Middle frontal gyrus (tissue), 1 donor: Measurements from ENCODE around the gene TWIST1.

ENCODE experiments used
- DNase-seq: peaks from one replicate; pipeline ENCODE4 v3.0.0-alpha.2; 2015; ENCODE audit warnings: low spot score; ENCODE audit errors: extremely low spot score

The TWIST1 gene

DNA sequence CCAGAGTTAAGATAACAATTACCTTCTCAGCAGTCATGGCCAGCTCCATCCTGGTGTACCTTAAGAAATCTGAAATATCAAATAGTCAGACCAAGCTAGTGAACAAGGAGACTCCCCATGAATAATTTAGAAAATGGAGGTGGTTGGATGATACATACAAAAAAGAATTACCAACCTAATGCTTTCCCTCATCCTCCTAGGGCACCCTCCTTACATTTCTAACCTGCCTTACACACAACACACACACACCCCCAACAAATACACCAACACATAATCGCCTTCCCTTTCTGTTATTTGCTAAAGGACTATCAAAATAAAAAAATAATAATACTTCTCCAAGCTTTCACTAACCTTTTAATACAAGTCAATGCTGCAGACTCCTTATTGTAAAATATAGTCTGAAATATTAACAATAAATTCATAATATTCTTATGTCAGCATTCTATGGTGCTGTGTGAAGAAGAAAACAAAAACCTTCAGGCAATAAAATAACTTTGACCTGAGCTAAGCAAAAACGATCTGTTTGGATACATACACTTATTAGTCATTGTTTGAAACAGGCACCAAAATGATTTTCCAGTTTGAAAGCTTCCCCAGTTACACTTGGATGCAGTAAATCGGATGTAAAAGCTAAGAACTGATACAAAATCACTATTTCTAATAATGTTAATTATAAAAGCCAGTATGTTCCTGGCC, 3.4 kb downstream of the TWIST1 start:
- DNase-seq = no peak

DNA sequence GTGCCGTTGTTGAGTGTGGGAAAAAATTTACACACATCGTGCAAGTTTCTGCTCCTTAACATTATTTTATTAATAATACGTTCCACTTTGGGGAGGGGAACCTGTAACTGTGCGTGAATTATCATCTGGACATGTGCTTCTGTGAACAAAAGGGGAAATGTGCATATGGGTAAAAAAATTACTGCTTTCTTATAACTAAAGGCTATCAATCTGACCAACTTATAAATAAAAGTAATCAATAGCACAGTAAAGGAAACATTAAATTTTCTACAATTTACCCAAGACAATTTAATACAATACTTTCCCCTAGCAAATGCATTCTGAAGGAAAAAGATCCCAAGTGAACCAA, 4.5 kb downstream of the TWIST1 start:
- DNase-seq = no peak

- no peak for DNase-seq
These were observed 5.0 kb downstream of the TWIST1 start for GRCh38 chr7:19112274-19113001.

GRCh38 chr7:19111474-19112273, 5.8 kb downstream of the TWIST1 start:
- no peak for DNase-seq

DNA sequence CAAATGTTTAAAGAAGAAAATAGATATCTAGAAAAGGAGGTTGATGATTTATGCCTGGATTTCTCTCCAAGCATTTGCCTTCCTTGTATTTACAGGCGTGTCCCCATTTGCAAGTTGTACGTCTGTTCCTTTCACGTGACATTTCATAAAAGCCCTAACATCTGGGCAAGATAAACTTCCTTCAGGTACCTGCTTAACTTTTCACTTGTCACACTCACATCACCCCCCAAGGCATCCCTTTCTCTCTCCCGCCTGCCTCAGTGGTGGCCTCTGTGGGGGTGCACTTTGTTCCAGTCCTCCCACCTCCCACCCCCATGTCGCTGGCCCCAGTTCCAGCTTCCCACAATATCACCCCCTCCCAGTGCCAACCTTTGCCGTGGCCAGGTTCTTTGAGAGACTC, 6.7 kb downstream of the TWIST1 start:
- no peak for DNase-seq

GRCh38 chr7:19110026-19110730, 7.3 kb downstream of the TWIST1 start:
- DNase-seq = no peak

GRCh38 chr7:19109000-19109946, 8.2 kb downstream of the TWIST1 start:
- no peak for DNase-seq

- DNase-seq = no peak
These were observed 9.9 kb downstream of the TWIST1 start for GRCh38 chr7:19107356-19108146.

GRCh38 chr7:19107081-19107355, 10.4 kb downstream of the TWIST1 start:
- no peak for DNase-seq

DNA sequence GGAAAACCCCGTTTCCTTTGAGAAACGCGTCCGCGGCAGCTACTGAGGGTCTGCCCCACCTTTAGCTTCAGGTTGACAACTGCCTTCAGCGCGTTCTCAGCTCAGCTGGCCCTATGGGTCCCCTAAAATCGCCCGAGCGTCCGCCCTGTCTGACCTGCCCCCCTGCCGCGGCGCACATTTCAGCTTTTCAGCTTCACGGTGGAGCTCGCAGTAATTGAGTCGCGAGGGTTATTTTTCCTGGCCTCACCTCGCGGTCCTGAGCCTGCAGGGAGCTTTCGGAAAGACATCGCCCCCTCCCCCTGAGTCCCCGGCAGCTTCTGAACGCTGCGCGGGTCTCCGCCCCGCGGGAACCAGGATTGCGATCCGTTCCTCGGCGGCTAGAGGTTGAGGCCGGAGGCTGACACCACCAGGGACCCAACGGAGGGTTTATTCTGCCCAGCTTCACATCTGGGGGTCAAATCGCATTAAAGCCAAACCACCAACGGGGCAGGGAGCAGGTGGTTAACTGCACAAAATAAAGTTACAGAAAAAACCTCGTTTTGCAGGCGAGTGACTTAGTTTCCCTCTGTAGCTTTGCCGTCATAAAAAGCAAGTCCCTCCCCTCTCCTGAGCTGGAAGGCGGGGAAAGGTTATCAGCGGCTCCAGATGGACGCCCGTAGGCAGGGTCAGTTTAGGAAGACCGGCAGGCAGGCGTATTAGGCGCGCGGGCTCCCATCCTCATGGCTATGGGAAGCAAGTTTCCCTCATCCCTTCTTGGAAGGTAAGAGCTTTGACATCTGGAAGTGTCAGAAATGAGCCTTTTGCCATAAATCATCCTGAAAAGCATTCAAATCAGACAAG, 11.0 kb downstream of the TWIST1 start:
- no peak for DNase-seq

- no peak for DNase-seq
These were observed 11.9 kb downstream of the TWIST1 start for GRCh38 chr7:19105546-19105945.

- no peak for DNase-seq
These were observed 12.6 kb downstream of the TWIST1 start for GRCh38 chr7:19104811-19105210.

DNA sequence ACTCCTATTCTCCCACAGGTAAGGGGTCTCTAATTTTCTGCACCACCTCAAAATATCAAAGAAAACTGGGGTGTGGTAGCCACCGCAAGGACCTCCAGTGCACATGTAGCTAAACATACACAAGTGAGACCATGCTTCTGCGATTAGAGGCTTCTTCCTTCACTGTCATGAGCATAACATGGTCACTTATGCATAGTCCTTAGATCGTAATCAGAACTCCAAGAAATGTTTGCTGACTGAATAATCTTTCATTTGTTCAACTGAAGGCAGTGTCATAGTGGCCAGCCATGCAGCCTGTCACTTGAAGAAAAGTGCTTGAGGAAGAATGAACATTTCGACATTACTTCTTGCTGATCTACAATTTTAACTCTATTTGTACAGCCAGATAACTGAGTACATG, 14.6 kb downstream of the TWIST1 start:
- DNase-seq = no peak

DNA sequence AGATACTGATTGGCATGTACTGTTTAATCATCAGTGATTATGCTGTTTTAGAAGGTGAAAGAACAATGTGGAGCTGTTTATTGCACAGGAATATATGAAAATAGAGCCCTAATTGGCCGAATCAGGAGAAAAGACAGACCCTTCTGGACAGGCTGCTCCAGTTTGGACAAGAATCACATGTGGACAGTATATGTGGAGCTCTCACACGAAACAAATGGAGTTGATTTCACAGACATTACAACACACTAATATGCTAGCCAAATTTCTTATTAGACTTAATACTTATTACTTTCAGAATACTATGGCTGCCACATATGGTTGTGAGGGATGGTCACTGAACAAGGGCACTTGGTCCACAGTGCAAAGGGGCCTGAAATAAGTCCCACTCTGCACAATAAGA, 15.5 kb downstream of the TWIST1 start:
- DNase-seq = no peak

DNA sequence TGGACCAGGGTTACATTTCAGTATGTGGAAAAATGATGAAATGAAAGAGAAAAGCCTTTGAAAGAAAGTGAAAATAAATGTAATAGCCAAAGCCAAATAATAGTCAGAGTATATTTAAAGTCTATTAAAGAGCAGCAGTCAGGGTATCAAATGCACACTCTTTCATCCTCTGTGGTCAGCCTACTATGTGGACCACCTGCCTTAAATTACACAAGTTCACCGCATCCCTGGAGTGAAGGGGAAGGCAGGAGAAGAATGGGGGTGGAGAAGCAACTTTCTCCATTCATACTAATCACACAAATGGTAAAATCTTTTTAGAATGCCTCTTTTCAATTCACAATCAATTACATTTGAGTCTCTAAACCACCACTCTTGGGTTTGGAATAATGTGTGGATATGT, 16.0 kb downstream of the TWIST1 start:
- DNase-seq = no peak

DNA sequence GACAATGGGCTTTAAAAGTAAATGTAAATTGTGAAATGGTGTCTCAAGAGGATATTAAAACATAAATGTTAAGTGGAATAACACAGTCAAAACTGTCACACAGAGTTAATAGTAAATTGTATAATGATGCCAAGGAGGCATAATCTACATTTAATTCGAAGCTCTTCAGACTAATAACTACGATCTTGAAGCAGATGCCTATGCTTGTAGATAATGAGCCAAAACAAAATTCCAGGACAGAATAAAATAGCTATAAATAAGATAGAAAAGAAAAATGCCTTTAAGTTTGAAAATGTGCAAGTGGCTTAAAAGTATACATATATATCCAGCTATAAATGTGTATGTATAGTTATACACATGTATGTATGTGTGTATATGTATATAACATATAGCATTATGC, 17.5 kb downstream of the TWIST1 start:
- DNase-seq = no peak

DNA sequence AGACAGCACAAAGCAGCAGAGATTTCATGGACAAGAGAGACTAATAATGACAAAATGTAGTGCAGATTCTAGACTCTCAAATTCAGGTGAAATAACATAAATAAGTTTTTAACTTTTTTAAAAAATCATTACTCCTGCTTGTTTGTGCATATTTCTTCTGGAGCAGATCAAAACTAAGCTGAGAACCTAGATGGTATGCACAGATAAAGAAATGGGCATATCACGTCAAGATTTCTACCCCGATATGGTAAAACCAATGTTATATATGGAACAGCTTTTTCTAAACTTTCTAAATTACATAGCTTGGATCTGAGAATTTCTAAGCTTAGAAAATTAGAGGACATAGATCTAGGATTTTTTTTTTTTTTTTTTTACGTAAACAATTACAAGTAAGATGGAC, 18.2 kb downstream of the TWIST1 start:
- DNase-seq = no peak

DNA sequence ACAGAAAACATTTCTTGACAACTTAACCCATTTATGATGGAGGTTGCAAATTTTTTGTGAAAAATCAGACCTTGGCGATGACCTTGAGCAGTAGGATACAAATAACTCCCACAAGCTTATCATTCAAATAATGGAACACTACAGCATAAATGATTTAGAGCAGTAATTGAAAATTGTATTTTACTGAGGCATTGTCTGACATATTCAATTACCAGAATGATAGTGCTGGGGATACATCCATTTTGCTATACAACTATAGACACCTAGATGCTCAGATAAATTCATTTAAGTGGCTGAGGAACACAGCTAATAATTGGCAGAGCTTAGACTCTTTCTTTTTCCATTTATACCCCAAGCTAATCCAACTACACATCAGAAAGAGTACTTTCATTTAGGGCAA, 18.9 kb downstream of the TWIST1 start:
- DNase-seq = no peak
